Stimulated activated CD8-positive, alpha-beta memory T cell treated with anti-CD3 and anti-CD28 coated beads, Interleukin-12 subunit alpha, Interleukin-12 subunit beta, amount 100 ng/mL, for 24 hours (primary cell): ENCODE results near the gene MRPL18.

Source experiments
- DNase-seq: peaks from one replicate; pipeline ENCODE4 v3.0.0-alpha.2; 2020; ENCODE audit errors: extremely low read depth

MRPL18 gene

DNA sequence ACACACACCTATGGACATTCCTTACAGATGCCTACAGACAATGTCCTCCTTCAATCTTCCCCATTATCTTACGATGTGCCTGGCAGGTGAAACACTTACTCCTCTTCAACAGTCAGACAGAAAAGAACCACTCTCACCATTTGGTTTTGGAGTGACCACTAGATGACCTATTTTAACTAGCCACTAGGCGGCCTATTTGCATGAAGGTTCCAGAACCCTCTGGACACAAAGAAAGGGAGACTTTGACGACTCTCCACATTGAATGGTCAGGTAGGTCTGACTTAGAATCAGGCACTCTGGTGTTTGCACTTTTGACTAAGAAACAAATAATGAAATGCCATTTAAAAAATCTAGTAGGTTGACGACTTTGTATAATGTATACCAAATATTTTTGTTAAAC lies 51.8 kb downstream of the MRPL18 start:
- no peak for DNase-seq

GRCh38 chr6:159844737-159845645 lies 54.7 kb downstream of the MRPL18 start:
- DNase-seq: no peak
